Measurements from ENCODE around the gene ACTRT1.

GRCh38 chrX:128020701-128021100 is 31.5 kb downstream of the ACTRT1 start:
- TF ChIP-seq ELF4 (IDR thresholded peaks at IDR 0.05) (no peak), ZNF384 (IDR thresholded peaks at IDR 0.05) (no peak), SP1 (IDR thresholded peaks at IDR 0.05) (no peak), FOXM1 (IDR thresholded peaks at IDR 0.05; ENCODE audit: borderline replicate concordance) (no peak), FOXK2 (IDR thresholded peaks at IDR 0.05) (no peak), FOXA1 (IDR thresholded peaks at IDR 0.05) (no peak), SUZ12 (IDR thresholded peaks at IDR 0.05) (no peak), CTBP1 (IDR thresholded peaks at IDR 0.05; ENCODE audit: borderline replicate concordance) (peak; percentile 74; the same call in 1 of the 2 replicates), BHLHE40 (IDR thresholded peaks at IDR 0.05; ENCODE audit: borderline replicate concordance) (no peak), L3MBTL2 (conservative IDR thresholded peaks at IDR 0.05) (no peak)
- TF ChIP-seq, protein P1, sequence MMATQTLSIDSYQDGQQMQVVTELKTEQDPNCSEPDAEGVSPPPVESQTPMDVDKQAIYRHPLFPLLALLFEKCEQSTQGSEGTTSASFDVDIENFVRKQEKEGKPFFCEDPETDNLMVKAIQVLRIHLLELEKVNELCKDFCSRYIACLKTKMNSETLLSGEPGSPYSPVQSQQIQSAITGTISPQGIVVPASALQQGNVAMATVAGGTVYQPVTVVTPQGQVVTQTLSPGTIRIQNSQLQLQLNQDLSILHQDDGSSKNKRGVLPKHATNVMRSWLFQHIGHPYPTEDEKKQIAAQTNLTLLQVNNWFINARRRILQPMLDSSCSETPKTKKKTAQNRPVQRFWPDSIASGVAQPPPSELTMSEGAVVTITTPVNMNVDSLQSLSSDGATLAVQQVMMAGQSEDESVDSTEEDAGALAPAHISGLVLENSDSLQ (IDR thresholded peaks at IDR 0.05), result no peak
